Retina (tissue), 1 donor: Measurements from ENCODE around the gene CAMK2N2.

Source experiments
- DNase-seq: peaks from one replicate; pipeline ENCODE4 v3.0.0-alpha.2; 2016

CAMK2N2 gene

GRCh38 chr3:184239708-184240107, 21.6 kb downstream of the CAMK2N2 start:
- no peak for DNase-seq

- DNase-seq = no peak
Measured at GRCh38 chr3:184239221-184239620, 22.1 kb downstream of the CAMK2N2 start.

- no peak for DNase-seq
Measured at GRCh38 chr3:184238246-184238818, 23.0 kb downstream of the CAMK2N2 start.

GRCh38 chr3:184237807-184238206, 23.5 kb downstream of the CAMK2N2 start:
- DNase-seq = no peak

DNA sequence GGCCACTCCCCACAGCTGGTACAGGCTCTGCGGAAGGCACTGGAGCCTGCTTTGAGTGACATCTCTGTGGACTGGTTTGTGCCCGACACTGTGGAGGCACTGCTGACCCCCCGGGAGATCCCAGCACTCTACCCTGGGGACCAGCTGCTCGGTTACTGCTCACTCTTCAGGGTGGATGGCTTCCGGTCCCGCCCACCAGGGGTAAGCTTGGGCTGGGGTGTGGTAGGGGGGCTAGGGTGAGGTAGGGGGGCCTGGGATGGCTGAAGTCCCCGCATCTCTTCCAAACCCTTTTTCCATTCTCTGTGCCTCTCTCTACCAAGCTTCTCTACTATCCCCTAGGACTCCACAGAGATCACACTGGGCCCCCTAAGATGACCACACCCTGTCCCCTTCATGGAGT, 24.1 kb downstream of the CAMK2N2 start:
- no peak for DNase-seq

- no peak for DNase-seq
Measured at GRCh38 chr3:184236636-184237035, 24.7 kb downstream of the CAMK2N2 start.

GRCh38 chr3:184236033-184236410, 25.3 kb downstream of the CAMK2N2 start:
- DNase-seq = no peak

DNA sequence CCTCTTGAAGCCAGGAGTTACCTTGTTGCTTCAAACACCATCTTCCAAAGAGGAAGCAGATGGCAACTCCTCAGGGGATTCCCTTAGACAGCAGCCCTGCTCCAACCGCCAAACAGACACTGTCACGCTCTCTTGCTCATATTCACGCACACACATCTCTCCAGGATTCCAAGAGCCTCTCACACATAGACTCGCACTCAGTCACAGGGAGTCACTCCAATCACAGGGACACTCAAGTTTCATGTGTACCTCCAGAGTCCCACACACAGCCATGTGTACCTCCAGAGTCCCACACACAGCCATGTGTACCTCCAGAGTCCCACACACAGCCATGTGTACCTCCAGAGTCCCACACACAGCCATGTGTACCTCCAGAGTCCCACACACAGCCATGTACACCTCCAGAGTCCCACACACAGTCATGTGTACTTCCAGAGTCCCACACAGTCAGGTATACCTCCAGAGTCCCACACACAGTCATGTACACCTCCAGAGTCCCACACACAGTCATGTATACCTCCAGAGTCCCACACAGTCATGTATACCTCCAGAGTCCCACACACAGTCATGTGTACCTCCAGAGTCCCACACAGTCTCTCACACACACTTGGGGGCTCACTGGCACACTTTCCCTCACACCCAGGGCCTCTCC, 25.8 kb downstream of the CAMK2N2 start:
- DNase-seq = no peak

GRCh38 chr3:184234671-184235380, 26.5 kb downstream of the CAMK2N2 start:
- DNase-seq = no peak

DNA sequence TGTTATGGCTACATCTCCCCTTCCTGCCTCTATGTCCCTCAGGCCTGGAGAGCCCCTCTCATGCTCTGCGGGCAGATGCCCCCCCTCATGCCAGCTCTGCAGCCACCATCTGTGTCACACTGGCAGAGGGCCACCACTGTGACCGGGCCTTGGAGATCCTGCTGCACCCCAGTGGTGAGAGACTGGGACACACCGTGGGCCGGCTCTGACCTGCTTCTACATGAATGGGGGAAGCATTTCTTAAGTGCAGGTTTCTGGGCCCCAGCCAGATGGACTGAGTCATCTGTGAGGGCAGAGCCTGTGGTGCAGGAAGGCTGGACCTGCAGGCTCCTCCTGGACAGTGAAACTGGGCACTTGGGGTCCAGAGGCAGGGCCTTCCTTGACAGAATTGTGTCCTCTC, 27.1 kb downstream of the CAMK2N2 start:
- DNase-seq = no peak

DNA sequence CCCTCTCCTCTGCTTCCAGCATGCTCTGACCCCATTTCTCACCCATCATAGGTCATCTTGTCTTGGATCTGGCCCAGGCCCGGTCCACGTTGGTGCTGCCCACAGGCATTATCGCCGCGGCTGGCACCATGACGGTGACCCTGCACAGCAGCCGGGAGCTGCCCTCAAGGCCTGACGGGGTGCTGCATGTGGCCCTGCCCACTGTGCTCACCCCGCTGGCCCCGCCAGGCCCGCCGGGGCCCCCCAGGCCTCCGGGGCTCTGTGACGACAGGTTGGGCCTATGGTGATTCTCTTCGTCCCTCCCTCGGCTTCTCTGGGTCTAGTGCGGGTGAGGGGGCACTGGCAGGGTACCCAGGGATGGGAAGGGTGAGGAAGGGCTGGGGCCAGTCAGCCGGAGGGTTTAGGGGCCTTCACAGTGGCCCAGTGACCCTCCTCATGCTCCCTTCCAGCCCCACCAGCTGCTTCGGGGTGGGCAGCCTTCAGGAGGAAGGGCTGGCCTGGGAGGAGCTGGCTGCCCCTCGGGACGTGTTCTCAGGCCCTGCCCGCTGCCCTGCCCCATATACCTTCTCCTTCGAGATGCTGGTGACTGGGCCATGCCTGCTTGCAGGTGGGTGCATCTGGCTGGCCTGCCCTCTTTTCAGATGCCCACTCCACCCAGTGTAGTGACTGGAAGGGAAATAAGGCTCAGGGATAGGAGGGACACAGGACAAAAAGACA, 28.1 kb downstream of the CAMK2N2 start:
- DNase-seq = no peak

DNA sequence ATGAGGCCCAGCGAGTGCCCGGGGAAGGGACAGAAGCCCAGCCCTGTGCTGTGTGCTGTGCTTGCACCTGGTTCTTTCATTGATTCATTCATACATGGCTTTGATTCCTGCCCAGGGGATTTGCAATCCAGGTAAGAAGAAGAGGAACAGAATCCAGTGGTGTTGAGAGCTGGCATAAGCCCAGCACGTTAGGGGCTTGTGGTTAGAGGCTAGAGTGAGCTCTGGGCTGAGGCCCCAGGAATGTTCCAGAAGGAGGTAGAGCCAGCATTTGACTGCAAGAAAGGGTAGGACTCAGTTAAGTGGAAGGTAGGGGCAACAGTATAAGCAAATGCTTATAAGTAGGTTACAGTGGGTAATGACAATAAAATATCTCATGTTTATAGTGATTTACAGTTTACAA, 29.7 kb downstream of the CAMK2N2 start:
- DNase-seq = no peak

DNA sequence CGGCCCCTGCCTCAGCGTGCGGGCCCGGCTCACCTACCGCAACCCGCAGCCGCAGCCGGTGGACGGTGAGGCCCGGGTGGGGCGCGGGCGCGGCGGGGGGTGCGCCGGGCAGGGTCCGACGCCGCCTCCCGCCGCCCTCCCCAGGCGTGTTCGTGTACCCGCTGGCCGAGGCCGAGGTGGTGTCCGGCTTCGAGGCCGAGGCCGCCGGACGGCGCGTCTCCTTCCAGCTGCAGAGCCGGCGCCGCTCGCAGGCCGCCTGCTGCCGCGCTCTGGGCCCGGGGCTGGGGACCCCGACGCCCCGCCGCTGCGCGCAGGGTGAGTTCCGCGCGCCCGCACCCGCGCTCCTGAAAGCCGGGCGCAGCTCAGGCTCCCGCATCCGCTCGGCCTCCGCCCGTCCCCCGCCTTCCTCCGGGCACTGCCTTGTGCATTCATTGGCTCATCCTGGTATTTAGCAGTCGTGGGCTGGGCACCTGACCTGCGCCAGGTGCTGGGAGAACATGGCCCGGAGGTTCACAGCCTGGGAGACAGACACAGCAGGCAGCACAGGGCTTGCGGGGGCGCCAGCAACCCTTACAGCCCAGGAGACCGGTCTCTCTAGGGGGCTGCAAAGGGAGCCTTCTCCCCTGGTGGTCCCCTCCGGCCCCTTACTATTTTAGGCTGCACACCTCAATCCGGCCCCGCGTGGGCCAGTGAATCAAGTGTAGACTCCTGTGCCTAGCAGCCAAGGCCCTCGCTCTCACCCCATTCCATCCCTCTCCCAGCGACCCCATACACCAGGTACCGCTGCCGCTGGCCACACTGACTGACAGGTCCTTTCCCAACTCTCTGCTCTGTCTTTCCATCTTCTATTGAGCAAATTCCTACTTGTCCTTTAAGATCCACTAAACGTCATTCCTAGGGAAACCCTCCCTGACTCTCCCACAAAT, 30.5 kb downstream of the CAMK2N2 start:
- peak; percentile 34 for DNase-seq

GRCh38 chr3:184230081-184230602, 31.2 kb downstream of the CAMK2N2 start:
- peak; percentile 46 for DNase-seq

GRCh38 chr3:184229394-184230080, 31.8 kb downstream of the CAMK2N2 start, which contains the start of gene VWA5B2:
VWA5B2 (plus strand) TSS chr3:184229585; CDS start chr3:184230529, 944 bp downstream.
- DNase-seq = peak; percentile 86

DNA sequence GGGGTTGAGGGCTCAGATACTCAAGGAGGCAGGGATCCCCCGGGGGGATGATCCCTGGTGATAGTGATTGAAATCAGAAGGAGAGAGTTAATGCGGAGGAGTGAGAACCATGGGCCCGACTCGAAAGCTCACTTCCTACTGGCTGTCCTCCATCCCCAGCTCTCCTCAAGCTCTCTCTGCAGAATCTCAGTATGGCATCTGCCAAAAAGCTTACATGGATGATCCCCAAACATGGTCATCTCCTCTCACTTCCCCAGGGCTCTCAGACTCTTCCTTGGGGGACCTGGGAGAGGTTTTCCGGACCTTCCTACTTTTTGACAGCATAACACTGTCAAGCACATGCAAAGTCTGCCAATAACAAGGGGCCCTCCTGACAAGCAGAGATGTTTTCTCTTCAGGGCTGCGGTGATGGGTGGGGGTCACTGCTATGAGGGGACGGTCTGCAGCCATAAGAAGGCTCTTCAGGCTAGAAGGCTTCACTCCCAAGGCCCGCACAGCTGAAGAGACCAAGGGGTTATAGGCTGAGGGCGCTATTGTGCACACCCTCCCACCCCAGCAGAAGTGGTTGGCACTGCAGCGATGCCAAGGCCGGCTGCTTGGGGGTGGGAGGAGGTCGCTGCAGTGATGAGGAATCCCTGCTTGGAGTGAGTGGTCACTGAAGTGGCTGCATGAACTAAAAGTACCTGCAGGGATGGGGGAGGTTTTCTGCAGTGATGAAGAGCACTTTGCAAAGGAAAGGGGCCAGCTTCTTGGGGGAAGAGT, 32.8 kb downstream of the CAMK2N2 start:
- peak; percentile 30 for DNase-seq

- DNase-seq = no peak
Measured at GRCh38 chr3:184227481-184227935, 33.8 kb downstream of the CAMK2N2 start.

DNA sequence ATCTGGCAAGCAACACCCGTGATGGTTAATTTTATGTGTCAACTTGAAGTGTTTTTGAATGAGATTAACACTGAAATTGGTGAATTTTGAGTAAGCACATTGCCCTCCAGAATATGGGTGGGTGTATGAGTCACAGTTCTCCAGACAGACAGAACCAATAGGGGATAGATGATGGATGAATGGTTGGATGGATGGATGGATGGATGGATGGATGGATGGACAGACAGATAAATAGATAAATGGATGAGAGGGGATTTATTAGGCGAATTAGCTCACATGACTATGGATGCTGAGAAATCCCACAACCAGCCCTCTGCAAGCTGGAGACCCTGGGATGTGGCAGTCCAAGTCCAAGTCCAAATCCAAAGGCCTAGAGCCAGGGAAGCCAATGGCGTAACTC, 37.4 kb downstream of the CAMK2N2 start:
- no peak for DNase-seq

DNA sequence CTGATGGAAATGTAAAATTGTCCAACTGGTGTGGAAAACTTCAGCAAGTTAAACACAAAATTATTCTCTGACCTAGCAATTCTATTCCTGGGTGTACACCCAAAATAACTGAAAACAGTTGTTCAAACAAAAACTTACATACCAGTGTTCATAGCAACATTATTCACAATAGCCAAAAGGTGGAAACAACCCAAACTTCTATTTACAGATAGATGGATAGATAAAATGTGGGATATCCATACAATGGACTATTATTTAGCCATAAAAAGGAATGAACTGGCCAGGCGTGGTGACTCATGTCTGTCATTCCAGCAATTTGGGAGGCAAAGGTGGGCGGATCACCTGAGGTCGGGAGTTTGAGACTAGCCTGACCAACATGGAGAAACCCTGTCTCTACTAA, 38.8 kb downstream of the CAMK2N2 start:
- no peak for DNase-seq

DNA sequence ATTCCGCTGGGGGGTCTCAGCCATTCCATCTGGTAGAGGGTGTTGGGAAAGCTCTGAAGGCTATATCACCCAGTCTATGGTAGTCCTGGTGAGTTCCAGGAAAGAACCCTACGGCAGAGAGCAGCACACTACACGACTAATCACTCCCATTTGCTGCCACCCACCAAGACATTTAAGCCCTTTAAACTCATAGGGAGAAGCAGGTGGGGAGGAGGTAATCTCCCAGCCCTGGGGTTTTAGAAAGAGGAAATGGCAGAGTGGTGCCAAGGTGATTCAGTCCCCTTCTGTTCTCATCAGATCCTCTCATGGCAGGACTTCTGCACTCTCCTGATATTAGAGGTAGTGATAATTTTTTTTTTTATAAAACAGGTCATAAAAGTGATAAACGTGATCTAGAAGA, 42.5 kb downstream of the CAMK2N2 start:
- no peak for DNase-seq

DNA sequence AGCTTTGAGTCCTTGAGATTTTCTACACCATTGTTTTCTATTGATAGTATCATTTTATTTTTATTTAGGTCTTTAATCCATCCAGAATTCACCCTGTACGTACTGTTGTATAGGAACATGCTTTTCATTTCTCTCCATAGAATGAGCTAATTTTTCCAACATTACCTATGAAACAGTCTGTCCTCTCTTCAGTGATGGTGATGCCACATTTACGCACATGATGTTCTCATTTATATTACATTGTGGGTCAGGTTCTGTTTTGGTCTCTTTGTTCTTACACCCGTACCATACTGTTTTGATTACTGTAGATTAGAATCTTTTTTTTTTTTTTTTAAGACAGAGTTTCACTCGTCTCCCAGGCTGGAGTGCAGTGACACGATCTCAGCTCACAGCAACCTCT, 49.6 kb downstream of the CAMK2N2 start:
- DNase-seq = no peak
